ENCODE measurements around the gene HAVCR2.

HAVCR2 gene

GRCh38 chr5:157106630-157107461 lies 2.0 kb downstream of the HAVCR2 start:
- Histone ChIP-seq H3K27ac (ENCODE audit: low read depth, low read length, poor library complexity, severe bottlenecking) (no peak overlapping the region), H3K36me3 (ENCODE audit: insufficient read depth, low read length) (no peaks in the 10 kb centered on the region), H3K4me1 (ENCODE audit: insufficient read depth, low read length, severe bottlenecking) (no peaks in the 10 kb centered on the region), H2AFZ (ENCODE audit: low read length) (no peak overlapping the region), H3F3A (ENCODE audit: insufficient read depth, low read length) (no peaks in the 10 kb centered on the region), H3K9ac (ENCODE audit: low read length) (no peak overlapping the region), H3K4me3 (ENCODE audit: low read depth, low read length, poor library complexity, severe bottlenecking) (no peak overlapping the region), H3K79me2 (ENCODE audit: insufficient read depth, low read length) (no peaks in the 10 kb centered on the region), H3K9me3 (ENCODE audit: low read length) (no peaks in the 10 kb centered on the region), H4K20me1 (ENCODE audit: insufficient read depth, low read length) (no peaks in the 10 kb centered on the region), H3K9me2 (ENCODE audit: low read depth, low read length) (no peaks in the 10 kb centered on the region), H3K4me2 (ENCODE audit: low read length) (no peak overlapping the region), H3K27me3 (ENCODE audit: insufficient read depth, low read length) (no peaks in the 10 kb centered on the region)
- TF ChIP-seq CTCF (IDR thresholded peaks at IDR 0.05; ENCODE audit: low read length), result no peak
- no peak for TF ChIP-seq EZH2 (IDR thresholded peaks at IDR 0.05; ENCODE audit: borderline replicate concordance, low read length)

GRCh38 chr5:157100140-157100679 lies 8.6 kb downstream of the HAVCR2 start:
- Histone ChIP-seq H3K27me3 (ENCODE audit: insufficient read depth, low read length) (no peaks in the 10 kb centered on the region), H3K36me3 (ENCODE audit: insufficient read depth, low read length) (no peaks in the 10 kb centered on the region), H3K9ac (ENCODE audit: low read length) (no peak overlapping the region), H3K4me3 (ENCODE audit: low read depth, low read length, poor library complexity, severe bottlenecking) (no peak overlapping the region), H3K27ac (ENCODE audit: low read depth, low read length, poor library complexity, severe bottlenecking) (no peak overlapping the region), H3K9me3 (ENCODE audit: low read length) (no peaks in the 10 kb centered on the region), H4K20me1 (ENCODE audit: insufficient read depth, low read length) (no peaks in the 10 kb centered on the region), H3K9me2 (ENCODE audit: low read depth, low read length) (no peaks in the 10 kb centered on the region), H3K79me2 (ENCODE audit: insufficient read depth, low read length) (no peaks in the 10 kb centered on the region), H3F3A (ENCODE audit: insufficient read depth, low read length) (no peaks in the 10 kb centered on the region), H3K4me1 (ENCODE audit: insufficient read depth, low read length, severe bottlenecking) (no peaks in the 10 kb centered on the region), H2AFZ (ENCODE audit: low read length) (no peak overlapping the region), H3K4me2 (ENCODE audit: low read length) (no peak overlapping the region)
- TF ChIP-seq EZH2 (IDR thresholded peaks at IDR 0.05; ENCODE audit: borderline replicate concordance, low read length) (no peak), CTCF (IDR thresholded peaks at IDR 0.05; ENCODE audit: low read length) (no peak)

GRCh38 chr5:157088342-157088990 lies 20.4 kb downstream of the HAVCR2 start:
- Histone ChIP-seq H3K79me2 (ENCODE audit: insufficient read depth, low read length) (no peaks in the 10 kb centered on the region), H3K4me3 (ENCODE audit: low read depth, low read length, poor library complexity, severe bottlenecking) (no peak overlapping the region), H3K4me1 (ENCODE audit: insufficient read depth, low read length, severe bottlenecking) (no peaks in the 10 kb centered on the region), H3K4me2 (ENCODE audit: low read length) (no peak overlapping the region), H4K20me1 (ENCODE audit: insufficient read depth, low read length) (no peaks in the 10 kb centered on the region), H3K9ac (ENCODE audit: low read length) (no peak overlapping the region), H2AFZ (ENCODE audit: low read length) (no peak overlapping the region), H3K9me2 (ENCODE audit: low read depth, low read length) (no peaks in the 10 kb centered on the region), H3F3A (ENCODE audit: insufficient read depth, low read length) (no peaks in the 10 kb centered on the region), H3K36me3 (ENCODE audit: insufficient read depth, low read length) (no peaks in the 10 kb centered on the region), H3K9me3 (ENCODE audit: low read length) (no peaks in the 10 kb centered on the region), H3K27me3 (ENCODE audit: insufficient read depth, low read length) (no peaks in the 10 kb centered on the region), H3K27ac (ENCODE audit: low read depth, low read length, poor library complexity, severe bottlenecking) (no peak overlapping the region)
- no peak for TF ChIP-seq CTCF (IDR thresholded peaks at IDR 0.05; ENCODE audit: low read length)
- no peak for TF ChIP-seq EZH2 (IDR thresholded peaks at IDR 0.05; ENCODE audit: borderline replicate concordance, low read length)
